ENCODE data around the gene FAHD1.
"Not testable (repeated sequence)": the region's sequence is repeated elsewhere in the genome, so short reads cannot be mapped to it uniquely, and the experiment has no call there.

Gene FAHD1

GRCh38 chr16:1790261-1790610 is 36.8 kb upstream of the FAHD1 start:
- no peak for DNase-seq

- peak; percentile 17 for DNase-seq
Measured at GRCh38 chr16:1790611-1791255, 36.3 kb upstream of the FAHD1 start.

GRCh38 chr16:1791256-1791942 is 35.6 kb upstream of the FAHD1 start:
- peak; percentile 17 for DNase-seq

GRCh38 chr16:1791943-1792812 is 34.8 kb upstream of the FAHD1 start:
- no peak for DNase-seq

GRCh38 chr16:1792836-1793577 is 34.0 kb upstream of the FAHD1 start:
- DNase-seq, result no peak

- no peak for DNase-seq
Measured at GRCh38 chr16:1793578-1794220, 33.3 kb upstream of the FAHD1 start, which contains the start of gene IGFALS. IGFALS (minus strand) TSS chr16:1793705; CDS start chr16:1793652, 53 bp downstream.

- DNase-seq, result no peak
Measured at GRCh38 chr16:1794221-1794871, 32.7 kb upstream of the FAHD1 start.

- no peak for DNase-seq
Measured at GRCh38 chr16:1794908-1795666, 31.9 kb upstream of the FAHD1 start.

GRCh38 chr16:1799263-1799662 is 27.7 kb upstream of the FAHD1 start:
- not testable (repeated sequence) for DNase-seq

- no peak for DNase-seq
Measured at GRCh38 chr16:1800701-1801100, 26.3 kb upstream of the FAHD1 start.

- no peak for DNase-seq
Measured at GRCh38 chr16:1807626-1808025, 19.4 kb upstream of the FAHD1 start.

- no peak for DNase-seq
Measured at GRCh38 chr16:1808691-1809090, 18.3 kb upstream of the FAHD1 start.

- no peak for DNase-seq
Measured at GRCh38 chr16:1809281-1809801, 17.7 kb upstream of the FAHD1 start.

- DNase-seq, result no peak
Measured at GRCh38 chr16:1810106-1810505, 16.9 kb upstream of the FAHD1 start.

- no peak for DNase-seq
Measured at GRCh38 chr16:1810536-1810935, 16.5 kb upstream of the FAHD1 start.

- DNase-seq, result peak; percentile 57
Measured at GRCh38 chr16:1812732-1813163, 14.3 kb upstream of the FAHD1 start.

- DNase-seq, result no peak
Measured at GRCh38 chr16:1815461-1815860, 11.5 kb upstream of the FAHD1 start.

- no peak for DNase-seq
Measured at GRCh38 chr16:1816396-1817275, 10.4 kb upstream of the FAHD1 start.

- DNase-seq, result no peak
Measured at GRCh38 chr16:1817276-1817589, 9.8 kb upstream of the FAHD1 start.

GRCh38 chr16:1817716-1818115 is 9.3 kb upstream of the FAHD1 start:
- DNase-seq, result no peak

Measured in activated T-cell treated with anti-CD3 and anti-CD28 coated beads, Interleukin-2, amount 50 U/mL, for 1 hour (primary cell).